K562 (cell line): ENCODE results near the gene PCDHGB2.
A peak's percentile ranks its signal among the peaks of the same experiment; 100 is the strongest.

Experiments used
- CEBPB ChIP-seq: fragments of 450-650 bp; IDR thresholded peaks from 2 replicates; pipeline ENCODE4 v1.6.1; 2016; ENCODE audit warnings: missing genetic modification characterization, missing compliant biosample characterization
- CHCHD3 ChIP-seq: fragments of 250-450 bp; sonication (Bioruptor Pico); IDR thresholded peaks from 2 replicates; pipeline ENCODE4 v2.1.2; 2022; ENCODE audit warnings: mild to moderate bottlenecking
- DMBX1 ChIP-seq: fragments of 250-450 bp; sonication (Bioruptor Pico); IDR thresholded peaks from 2 replicates; pipeline ENCODE4 v1.8.0; 2022; ENCODE audit warnings: inconsistent platforms, mild to moderate bottlenecking, moderate library complexity, borderline replicate concordance
- EZH2 ChIP-seq: IDR thresholded peaks from 2 replicates; pipeline ENCODE4 v1.6.1; 2012; ENCODE audit warnings: low read depth, mild to moderate bottlenecking, inconsistent platforms, low read length, borderline replicate concordance
- JUNB ChIP-seq: fragments of 450-650 bp; formaldehyde crosslinking; conservative IDR thresholded peaks from 2 replicates; pipeline ENCODE4 v1.4.0; 2020; ENCODE audit warnings: mild to moderate bottlenecking
- SMAD4 ChIP-seq: fragments of 250-450 bp; sonication (Bioruptor Pico); conservative IDR thresholded peaks from 2 replicates; pipeline ENCODE4 v1.8.0; 2021; ENCODE audit warnings: inconsistent platforms, mild to moderate bottlenecking, moderate library complexity
- SMARCC2 ChIP-seq: fragments of 450-650 bp; IDR thresholded peaks from 2 replicates; pipeline ENCODE4 v1.6.1; 2017; ENCODE audit warnings: antibody characterized with exemption, moderate library complexity, mild to moderate bottlenecking, low read depth
- SRF ChIP-seq, 2 experiments: fragments of 250-450, 450-650 bp in 1 of 2; sonication (Bioruptor Pico) in 1 of 2; sonication (generic) in 1 of 2; formaldehyde crosslinking; IDR thresholded peaks; 2 replicates each; pipeline versions ENCODE4 v1.5.0 to v1.5.1; 2020 to 2022; ENCODE audit warnings: mild to moderate bottlenecking in 1 of 2, missing genetic modification reagents in 1 of 2
- ZNF239 ChIP-seq: fragments of 250-450 bp; sonication (Bioruptor Pico); IDR thresholded peaks from 2 replicates; pipeline ENCODE4 v1.4.0; 2020; ENCODE audit warnings: mild to moderate bottlenecking
- TF ChIP-seq, protein P1 (sequence below), 3 experiments: IDR thresholded peaks in 2 of 3; conservative IDR thresholded peaks in 1 of 3; 2 replicates each; pipeline ENCODE4 v1.5.1; 2011 to 2012; ENCODE audit warnings: low read length in 3 of 3, mild to moderate bottlenecking in 3 of 3, control low read depth in 2 of 3, improper control_type of control experiment in 1 of 3, inconsistent platforms in 1 of 3, low read depth in 1 of 3, mixed read lengths in 1 of 3, moderate library complexity in 1 of 3; ENCODE audit not compliant: insufficient read depth in 2 of 3
- TF ChIP-seq, protein P2 (sequence below): fragments of 450-650 bp; IDR thresholded peaks from 2 replicates; pipeline ENCODE4 v1.6.1; 2016; ENCODE audit warnings: borderline replicate concordance
- TF ChIP-seq, protein P3 (sequence below): fragments of 200-600 bp; sonication (generic); IDR thresholded peaks from one replicate; pipeline ENCODE4 v1.6.1; 2012; ENCODE audit warnings: mild to moderate bottlenecking, low read depth, low read length, inconsistent platforms
- TF ChIP-seq, protein P4 (sequence below): sonication (generic); formaldehyde crosslinking; IDR thresholded peaks from 2 replicates; pipeline ENCODE4 v1.9.0; 2022; ENCODE audit warnings: mild to moderate bottlenecking, missing genetic modification reagents

DNA sequence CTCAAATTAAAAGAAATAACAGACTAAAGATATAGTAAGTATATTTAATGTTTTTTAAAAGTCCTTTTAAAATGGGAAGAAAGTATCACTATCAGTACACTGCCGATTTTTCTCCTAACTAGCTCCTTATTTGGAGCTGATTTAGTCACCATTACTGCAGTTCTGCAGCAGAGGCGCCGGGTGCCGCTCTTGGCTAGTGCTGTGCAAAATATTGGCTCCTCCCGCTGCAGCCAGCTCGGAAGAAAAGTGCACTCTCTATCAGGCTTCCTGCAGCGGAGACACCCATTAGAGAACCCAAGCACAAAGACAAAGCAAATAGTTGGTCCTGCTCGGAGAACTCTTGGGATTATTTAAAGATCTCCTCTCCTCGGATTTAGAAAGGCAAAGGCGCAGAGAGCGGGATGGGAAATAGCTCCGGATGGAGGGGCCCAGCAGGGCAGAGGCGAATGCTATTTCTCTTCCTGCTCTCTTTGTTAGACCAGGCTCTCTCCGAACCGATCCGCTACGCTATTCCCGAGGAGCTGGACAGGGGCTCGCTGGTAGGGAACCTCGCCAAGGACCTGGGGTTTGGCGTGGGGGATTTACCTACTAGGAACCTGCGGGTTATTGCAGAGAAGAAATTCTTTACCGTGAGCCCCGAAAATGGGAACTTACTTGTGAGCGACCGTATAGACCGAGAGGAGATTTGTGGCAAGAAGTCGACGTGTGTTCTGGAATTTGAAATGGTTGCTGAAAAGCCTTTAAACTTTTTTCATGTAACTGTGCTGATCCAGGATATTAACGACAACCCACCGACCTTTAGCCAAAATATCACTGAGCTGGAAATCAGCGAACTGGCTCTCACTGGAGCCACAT is 10.4 kb downstream of the PCDHGB2 start, which contains the start of gene PCDHGB3:
- no peak for TF ChIP-seq EZH2
- TF ChIP-seq, protein P1, sequence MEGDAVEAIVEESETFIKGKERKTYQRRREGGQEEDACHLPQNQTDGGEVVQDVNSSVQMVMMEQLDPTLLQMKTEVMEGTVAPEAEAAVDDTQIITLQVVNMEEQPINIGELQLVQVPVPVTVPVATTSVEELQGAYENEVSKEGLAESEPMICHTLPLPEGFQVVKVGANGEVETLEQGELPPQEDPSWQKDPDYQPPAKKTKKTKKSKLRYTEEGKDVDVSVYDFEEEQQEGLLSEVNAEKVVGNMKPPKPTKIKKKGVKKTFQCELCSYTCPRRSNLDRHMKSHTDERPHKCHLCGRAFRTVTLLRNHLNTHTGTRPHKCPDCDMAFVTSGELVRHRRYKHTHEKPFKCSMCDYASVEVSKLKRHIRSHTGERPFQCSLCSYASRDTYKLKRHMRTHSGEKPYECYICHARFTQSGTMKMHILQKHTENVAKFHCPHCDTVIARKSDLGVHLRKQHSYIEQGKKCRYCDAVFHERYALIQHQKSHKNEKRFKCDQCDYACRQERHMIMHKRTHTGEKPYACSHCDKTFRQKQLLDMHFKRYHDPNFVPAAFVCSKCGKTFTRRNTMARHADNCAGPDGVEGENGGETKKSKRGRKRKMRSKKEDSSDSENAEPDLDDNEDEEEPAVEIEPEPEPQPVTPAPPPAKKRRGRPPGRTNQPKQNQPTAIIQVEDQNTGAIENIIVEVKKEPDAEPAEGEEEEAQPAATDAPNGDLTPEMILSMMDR (IDR thresholded peaks at IDR 0.05 in 2 of 3, conservative IDR thresholded peaks at IDR 0.05 in 1 of 3; ENCODE audit: insufficient read depth in 2 of 3, low read depth in 1 of 3, low read length in 3 of 3), result peak; percentile 64 to 70 (median 67)
- TF ChIP-seq, protein P2, sequence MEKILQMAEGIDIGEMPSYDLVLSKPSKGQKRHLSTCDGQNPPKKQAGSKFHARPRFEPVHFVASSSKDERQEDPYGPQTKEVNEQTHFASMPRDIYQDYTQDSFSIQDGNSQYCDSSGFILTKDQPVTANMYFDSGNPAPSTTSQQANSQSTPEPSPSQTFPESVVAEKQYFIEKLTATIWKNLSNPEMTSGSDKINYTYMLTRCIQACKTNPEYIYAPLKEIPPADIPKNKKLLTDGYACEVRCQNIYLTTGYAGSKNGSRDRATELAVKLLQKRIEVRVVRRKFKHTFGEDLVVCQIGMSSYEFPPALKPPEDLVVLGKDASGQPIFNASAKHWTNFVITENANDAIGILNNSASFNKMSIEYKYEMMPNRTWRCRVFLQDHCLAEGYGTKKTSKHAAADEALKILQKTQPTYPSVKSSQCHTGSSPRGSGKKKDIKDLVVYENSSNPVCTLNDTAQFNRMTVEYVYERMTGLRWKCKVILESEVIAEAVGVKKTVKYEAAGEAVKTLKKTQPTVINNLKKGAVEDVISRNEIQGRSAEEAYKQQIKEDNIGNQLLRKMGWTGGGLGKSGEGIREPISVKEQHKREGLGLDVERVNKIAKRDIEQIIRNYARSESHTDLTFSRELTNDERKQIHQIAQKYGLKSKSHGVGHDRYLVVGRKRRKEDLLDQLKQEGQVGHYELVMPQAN, result no peak
- no peak for TF ChIP-seq JUNB (CRISPR knock-in tag)
- TF ChIP-seq, protein P3, sequence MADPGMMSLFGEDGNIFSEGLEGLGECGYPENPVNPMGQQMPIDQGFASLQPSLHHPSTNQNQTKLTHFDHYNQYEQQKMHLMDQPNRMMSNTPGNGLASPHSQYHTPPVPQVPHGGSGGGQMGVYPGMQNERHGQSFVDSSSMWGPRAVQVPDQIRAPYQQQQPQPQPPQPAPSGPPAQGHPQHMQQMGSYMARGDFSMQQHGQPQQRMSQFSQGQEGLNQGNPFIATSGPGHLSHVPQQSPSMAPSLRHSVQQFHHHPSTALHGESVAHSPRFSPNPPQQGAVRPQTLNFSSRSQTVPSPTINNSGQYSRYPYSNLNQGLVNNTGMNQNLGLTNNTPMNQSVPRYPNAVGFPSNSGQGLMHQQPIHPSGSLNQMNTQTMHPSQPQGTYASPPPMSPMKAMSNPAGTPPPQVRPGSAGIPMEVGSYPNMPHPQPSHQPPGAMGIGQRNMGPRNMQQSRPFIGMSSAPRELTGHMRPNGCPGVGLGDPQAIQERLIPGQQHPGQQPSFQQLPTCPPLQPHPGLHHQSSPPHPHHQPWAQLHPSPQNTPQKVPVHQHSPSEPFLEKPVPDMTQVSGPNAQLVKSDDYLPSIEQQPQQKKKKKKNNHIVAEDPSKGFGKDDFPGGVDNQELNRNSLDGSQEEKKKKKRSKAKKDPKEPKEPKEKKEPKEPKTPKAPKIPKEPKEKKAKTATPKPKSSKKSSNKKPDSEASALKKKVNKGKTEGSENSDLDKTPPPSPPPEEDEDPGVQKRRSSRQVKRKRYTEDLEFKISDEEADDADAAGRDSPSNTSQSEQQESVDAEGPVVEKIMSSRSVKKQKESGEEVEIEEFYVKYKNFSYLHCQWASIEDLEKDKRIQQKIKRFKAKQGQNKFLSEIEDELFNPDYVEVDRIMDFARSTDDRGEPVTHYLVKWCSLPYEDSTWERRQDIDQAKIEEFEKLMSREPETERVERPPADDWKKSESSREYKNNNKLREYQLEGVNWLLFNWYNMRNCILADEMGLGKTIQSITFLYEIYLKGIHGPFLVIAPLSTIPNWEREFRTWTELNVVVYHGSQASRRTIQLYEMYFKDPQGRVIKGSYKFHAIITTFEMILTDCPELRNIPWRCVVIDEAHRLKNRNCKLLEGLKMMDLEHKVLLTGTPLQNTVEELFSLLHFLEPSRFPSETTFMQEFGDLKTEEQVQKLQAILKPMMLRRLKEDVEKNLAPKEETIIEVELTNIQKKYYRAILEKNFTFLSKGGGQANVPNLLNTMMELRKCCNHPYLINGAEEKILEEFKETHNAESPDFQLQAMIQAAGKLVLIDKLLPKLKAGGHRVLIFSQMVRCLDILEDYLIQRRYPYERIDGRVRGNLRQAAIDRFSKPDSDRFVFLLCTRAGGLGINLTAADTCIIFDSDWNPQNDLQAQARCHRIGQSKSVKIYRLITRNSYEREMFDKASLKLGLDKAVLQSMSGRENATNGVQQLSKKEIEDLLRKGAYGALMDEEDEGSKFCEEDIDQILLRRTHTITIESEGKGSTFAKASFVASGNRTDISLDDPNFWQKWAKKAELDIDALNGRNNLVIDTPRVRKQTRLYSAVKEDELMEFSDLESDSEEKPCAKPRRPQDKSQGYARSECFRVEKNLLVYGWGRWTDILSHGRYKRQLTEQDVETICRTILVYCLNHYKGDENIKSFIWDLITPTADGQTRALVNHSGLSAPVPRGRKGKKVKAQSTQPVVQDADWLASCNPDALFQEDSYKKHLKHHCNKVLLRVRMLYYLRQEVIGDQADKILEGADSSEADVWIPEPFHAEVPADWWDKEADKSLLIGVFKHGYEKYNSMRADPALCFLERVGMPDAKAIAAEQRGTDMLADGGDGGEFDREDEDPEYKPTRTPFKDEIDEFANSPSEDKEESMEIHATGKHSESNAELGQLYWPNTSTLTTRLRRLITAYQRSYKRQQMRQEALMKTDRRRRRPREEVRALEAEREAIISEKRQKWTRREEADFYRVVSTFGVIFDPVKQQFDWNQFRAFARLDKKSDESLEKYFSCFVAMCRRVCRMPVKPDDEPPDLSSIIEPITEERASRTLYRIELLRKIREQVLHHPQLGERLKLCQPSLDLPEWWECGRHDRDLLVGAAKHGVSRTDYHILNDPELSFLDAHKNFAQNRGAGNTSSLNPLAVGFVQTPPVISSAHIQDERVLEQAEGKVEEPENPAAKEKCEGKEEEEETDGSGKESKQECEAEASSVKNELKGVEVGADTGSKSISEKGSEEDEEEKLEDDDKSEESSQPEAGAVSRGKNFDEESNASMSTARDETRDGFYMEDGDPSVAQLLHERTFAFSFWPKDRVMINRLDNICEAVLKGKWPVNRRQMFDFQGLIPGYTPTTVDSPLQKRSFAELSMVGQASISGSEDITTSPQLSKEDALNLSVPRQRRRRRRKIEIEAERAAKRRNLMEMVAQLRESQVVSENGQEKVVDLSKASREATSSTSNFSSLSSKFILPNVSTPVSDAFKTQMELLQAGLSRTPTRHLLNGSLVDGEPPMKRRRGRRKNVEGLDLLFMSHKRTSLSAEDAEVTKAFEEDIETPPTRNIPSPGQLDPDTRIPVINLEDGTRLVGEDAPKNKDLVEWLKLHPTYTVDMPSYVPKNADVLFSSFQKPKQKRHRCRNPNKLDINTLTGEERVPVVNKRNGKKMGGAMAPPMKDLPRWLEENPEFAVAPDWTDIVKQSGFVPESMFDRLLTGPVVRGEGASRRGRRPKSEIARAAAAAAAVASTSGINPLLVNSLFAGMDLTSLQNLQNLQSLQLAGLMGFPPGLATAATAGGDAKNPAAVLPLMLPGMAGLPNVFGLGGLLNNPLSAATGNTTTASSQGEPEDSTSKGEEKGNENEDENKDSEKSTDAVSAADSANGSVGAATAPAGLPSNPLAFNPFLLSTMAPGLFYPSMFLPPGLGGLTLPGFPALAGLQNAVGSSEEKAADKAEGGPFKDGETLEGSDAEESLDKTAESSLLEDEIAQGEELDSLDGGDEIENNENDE, result no peak
- TF ChIP-seq, protein P4, sequence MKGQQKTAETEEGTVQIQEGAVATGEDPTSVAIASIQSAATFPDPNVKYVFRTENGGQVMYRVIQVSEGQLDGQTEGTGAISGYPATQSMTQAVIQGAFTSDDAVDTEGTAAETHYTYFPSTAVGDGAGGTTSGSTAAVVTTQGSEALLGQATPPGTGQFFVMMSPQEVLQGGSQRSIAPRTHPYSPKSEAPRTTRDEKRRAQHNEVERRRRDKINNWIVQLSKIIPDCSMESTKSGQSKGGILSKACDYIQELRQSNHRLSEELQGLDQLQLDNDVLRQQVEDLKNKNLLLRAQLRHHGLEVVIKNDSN (CRISPR knock-in tag), result no peak
- TF ChIP-seq CHCHD3 (CRISPR knock-in tag), result no peak
- TF ChIP-seq SMARCC2, result no peak
- TF ChIP-seq DMBX1, result no peak
- TF ChIP-seq ZNF239 (CRISPR knock-in tag), result no peak
- TF ChIP-seq SMAD4 (CRISPR knock-in tag), result no peak
- TF ChIP-seq SRF (CRISPR knock-in tag; IDR thresholded peaks at IDR 0.05), result peak in 1 of 2 experiments; percentile 72; a peak in 1 of 4 replicates
- no peak for TF ChIP-seq CEBPB
